Measurements from ENCODE around the gene ABCC1. TPM values are rescaled to one million over a fixed set of nuclear protein-coding genes. Genes with fewer than 3 reads are reported as not detected.

The ABCC1 gene
- total and polyA plus RNA-seq, 2 of the 8 experiments (the other 6 are each of a cell fraction or from before 2014, with no cell fraction given), result 42.6 to 66.8 TPM

- Histone ChIP-seq H4K8ac (ENCODE audit: extremely low read depth, insufficient read depth, low read length) (no peak overlapping the region), H2BK5ac (ENCODE audit: low read depth, low read length) (no peak overlapping the region), H4K91ac (replicated peaks; ENCODE audit: insufficient read length, low read length) (no peak overlapping the region), H3K27me3 (replicated peaks in 1 of 4; ENCODE audit: control insufficient read depth in 3 of 4, extremely low read depth in 1 of 4, insufficient read depth in 3 of 4, low read length in 3 of 4) (no peaks in the 10 kb centered on the region), H2BK120ac (replicated peaks; ENCODE audit: low read depth, low read length) (no peak overlapping the region), H3K79me1 (ENCODE audit: low read depth, low read length) (no peaks in the 10 kb centered on the region), H3K79me2 (ENCODE audit: control insufficient read depth in 1 of 2, insufficient read depth in 2 of 2, low read length in 2 of 2) (no peaks in the 10 kb centered on the region), H3K27ac (ENCODE audit: low read depth, low read length) (no peak overlapping the region), H3K9me3 (ENCODE audit: insufficient read depth in 2 of 2, low read depth in 1 of 2, low read length in 1 of 2) (no peaks in the 10 kb centered on the region), H2BK15ac (ENCODE audit: low read length) (no peak overlapping the region), H3K36me3 (ENCODE audit: control insufficient read depth in 2 of 4, insufficient read depth in 4 of 4, low read length in 3 of 4) (peaks cover 8 to 50% (median 38%) of the 10 kb centered on the region in 4 experiments; a peak in 7 of 8 replicates), H2AFZ (ENCODE audit: low read length) (no peak overlapping the region), H3K9ac (replicated peaks in 1 of 4; ENCODE audit: extremely low read depth in 1 of 4, low read depth in 3 of 4, low read length in 3 of 4) (no peak overlapping the region), H3K23ac (ENCODE audit: insufficient read length) (no peak overlapping the region), H3K4me1 (replicated peaks in 1 of 4; ENCODE audit: control insufficient read depth in 3 of 4, insufficient read depth in 4 of 4, low read length in 3 of 4) (no peaks in the 10 kb centered on the region; a peak in 1 of 7 replicates), H3K56ac (replicated peaks; ENCODE audit: insufficient read length, low read depth, low read length) (no peak overlapping the region), H4K5ac (ENCODE audit: insufficient read length, low read depth, low read length) (no peak overlapping the region), H3K23me2 (ENCODE audit: low read depth, low read length) (no peaks in the 10 kb centered on the region), H3K18ac (ENCODE audit: extremely low read depth, low read length) (no peak overlapping the region), H3K4ac (replicated peaks; ENCODE audit: insufficient read length, low read depth, low read length) (no peak overlapping the region), H4K20me1 (replicated peaks in 1 of 2; ENCODE audit: control insufficient read depth in 1 of 2, insufficient read depth in 2 of 2, low read length in 2 of 2) (peaks cover 6 to 7% of the 10 kb centered on the region in 2 experiments), H3K4me2 (ENCODE audit: insufficient read depth in 1 of 2, low read depth in 2 of 2, low read length in 2 of 2) (no peak overlapping the region), H2BK20ac (ENCODE audit: low read length) (no peak overlapping the region), H3K14ac (ENCODE audit: insufficient read length) (no peak overlapping the region), H2BK12ac (ENCODE audit: low read depth, low read length) (no peak overlapping the region), H3K4me3 (ENCODE audit: extremely low read depth in 1 of 4, insufficient read depth in 2 of 4, low read depth in 3 of 4, low read length in 4 of 4) (no peak overlapping the region), H2AK5ac (ENCODE audit: low read depth, low read length) (no peak overlapping the region)
- ChIA-PET CTCF (ENCODE audit: partially characterized antibody) (interaction anchor here (0.6 to 1.6 kb wide), 4 partner anchors 27 to 66 kb away, joined by 3 to 7 read pairs (median 4); no protein-coding TSS in a partner anchor), POLR2A (ENCODE audit: partially characterized antibody) (interaction anchor here (1.0 kb wide), 1 partner anchor 234 kb away, joined by 3 read pairs; no protein-coding TSS in a partner anchor)
- WGBS, 2 experiments (ENCODE audit: extremely low coverage in 1 of 2, insufficient coverage in 1 of 2, insufficient read length in 1 of 2, insufficient replicate concordance in 2 of 2, low coverage in 1 of 2, low lambda C conversion rate in 2 of 2, missing lambda C conversion rate in 1 of 2), result 89% methylated on average over 8 of the region's 8 CpGs; no CpG with 5 or more reads in 1 of the 2 experiments
- FAIRE-seq (no peak), DNase-seq (ENCODE audit: low read depth in 1 of 2, low spot score in 2 of 2) (no peak)
- TF ChIP-seq ZNF274 (IDR thresholded peaks at IDR 0.05; ENCODE audit: borderline replicate concordance, extremely low read depth, low read length) (no peak), ATF3 (IDR thresholded peaks at IDR 0.05; ENCODE audit: insufficient read depth, low read depth, low read length) (no peak), ASH2L (IDR thresholded peaks at IDR 0.05; ENCODE audit: low read length) (no peak)
Observed at GRCh38 chr16:16109453-16110110, 160.2 kb downstream of the ABCC1 start.
